Measurements from ENCODE around the gene SPAG4.

- no peak for TF ChIP-seq CTCF (IDR thresholded peaks at IDR 0.05 in 8 of 11, conservative IDR thresholded peaks at IDR 0.05 in 3 of 11)
- TF ChIP-seq POLR2A (IDR thresholded peaks at IDR 0.05): no peak
- TF ChIP-seq POLR2AphosphoS5 (IDR thresholded peaks at IDR 0.05): no peak
Measured at GRCh38 chr20:35587436-35587835, 28.2 kb upstream of the SPAG4 start.
